Subcutaneous preadipocyte (primary cell): ENCODE results near the gene KIFC3. TPM values are rescaled to one million over a fixed set of nuclear protein-coding genes. Genes with fewer than 3 reads are reported as not detected.

Experiments
- small RNA-seq: library from RNA; depleted of rRNA; stranded (forward); fragments of <200 nt; gene quantifications from one replicate; pipeline ENCODE3, GENCODE V24; 2012
- total RNA-seq: library from RNA; depleted of rRNA; stranded (reverse); fragments of >200 nt; gene quantifications from 2 replicates; pipeline ENCODE4 v1.2.3, GENCODE V29; 2012

The KIFC3 gene, protein sequence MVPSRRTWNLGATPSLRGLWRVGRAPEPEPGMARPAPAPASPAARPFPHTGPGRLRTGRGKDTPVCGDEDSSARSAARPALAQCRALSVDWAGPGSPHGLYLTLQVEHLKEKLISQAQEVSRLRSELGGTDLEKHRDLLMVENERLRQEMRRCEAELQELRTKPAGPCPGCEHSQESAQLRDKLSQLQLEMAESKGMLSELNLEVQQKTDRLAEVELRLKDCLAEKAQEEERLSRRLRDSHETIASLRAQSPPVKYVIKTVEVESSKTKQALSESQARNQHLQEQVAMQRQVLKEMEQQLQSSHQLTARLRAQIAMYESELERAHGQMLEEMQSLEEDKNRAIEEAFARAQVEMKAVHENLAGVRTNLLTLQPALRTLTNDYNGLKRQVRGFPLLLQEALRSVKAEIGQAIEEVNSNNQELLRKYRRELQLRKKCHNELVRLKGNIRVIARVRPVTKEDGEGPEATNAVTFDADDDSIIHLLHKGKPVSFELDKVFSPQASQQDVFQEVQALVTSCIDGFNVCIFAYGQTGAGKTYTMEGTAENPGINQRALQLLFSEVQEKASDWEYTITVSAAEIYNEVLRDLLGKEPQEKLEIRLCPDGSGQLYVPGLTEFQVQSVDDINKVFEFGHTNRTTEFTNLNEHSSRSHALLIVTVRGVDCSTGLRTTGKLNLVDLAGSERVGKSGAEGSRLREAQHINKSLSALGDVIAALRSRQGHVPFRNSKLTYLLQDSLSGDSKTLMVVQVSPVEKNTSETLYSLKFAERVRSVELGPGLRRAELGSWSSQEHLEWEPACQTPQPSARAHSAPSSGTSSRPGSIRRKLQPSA
- 14.7 and 31.1 TPM in 2 replicates for total RNA-seq

DNA sequence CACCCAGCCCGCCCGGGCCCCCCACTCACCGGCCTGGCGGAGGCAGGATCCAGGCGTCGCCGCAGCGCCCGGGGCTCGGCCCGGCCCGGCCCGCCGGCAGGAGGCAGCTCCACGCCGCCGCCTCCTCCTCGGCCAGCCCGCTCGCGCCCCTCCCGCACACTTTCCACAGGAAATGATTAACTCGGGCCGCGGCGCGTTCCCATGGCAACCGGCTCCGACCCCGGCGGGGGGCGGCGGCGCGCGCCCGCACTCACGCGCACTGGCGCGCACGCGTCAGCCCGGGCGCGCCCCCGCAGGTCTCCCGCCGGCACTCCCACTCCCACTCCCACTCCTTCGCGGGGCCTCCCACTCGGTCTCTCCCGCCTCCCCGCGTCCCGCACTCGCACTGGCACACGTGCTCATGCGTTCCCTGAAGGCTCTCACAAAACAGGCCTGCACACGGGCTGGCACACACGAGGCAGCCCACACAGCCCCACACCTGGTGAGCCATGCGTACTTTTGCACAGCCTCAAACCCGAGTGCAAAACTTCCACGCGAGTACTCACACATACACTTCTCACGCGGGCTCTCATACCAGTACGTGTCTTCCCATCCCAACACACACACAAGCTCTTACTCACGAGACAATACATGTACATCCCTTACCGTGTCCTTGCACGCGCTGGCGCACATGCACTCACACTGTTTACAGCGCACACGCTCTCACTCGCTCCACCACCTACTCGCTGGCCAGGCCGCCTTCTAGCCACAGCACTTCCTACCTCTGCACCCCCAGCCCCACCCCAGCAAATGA, at the start of gene KIFC3:
Gene KIFC3 (minus strand): TSS at position 151 of the 793 bp plus-strand sequence. CDS start 4,248 bp downstream, outside the sequence.

DNA sequence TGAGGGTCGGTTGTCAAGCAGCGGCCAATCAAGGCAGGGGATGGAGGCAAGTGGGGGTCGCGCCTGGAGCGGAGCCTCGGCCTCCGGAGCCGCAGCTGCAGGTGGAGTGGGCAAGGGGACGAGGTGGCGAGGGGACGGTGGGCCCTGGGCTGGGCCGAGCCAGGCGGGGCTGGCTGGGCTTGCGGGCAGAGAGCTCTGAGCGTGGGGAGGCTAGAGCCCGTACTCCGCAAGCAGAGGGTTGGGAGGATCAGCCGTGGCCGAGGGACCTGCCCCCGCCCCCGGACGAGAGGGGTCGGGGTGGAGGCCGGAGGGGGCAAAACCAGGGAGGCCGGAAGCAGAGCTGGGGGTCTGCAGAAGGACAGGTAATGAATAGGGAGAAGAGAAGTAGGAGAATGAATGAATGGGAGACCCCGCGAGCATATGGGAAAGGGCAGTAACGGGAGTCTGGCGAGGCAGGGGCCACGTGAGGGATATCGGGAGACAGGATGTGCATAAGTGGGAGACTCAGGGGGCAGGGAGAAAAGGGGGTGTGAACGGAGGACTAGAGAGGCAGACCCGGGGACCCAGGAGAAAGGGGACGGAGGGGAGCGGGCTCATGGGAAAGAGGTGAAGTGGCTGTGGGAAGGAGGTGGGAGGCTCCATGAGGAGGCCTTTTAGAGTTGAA, 66.4 kb downstream of the KIFC3 start, which contains the start of gene KATNB1:
Gene KATNB1 (plus strand): TSS at position 16 of the 664 bp plus-strand sequence. CDS start 1,474 bp downstream, outside the sequence.

Small RNA genes lying within 50 kb of the gene (small RNA-seq; reads per million reads assigned to genes)
- gene MIR6772: not detected
- 4.2 reads per million, percentile 91 among the genes with 10 or more reads in this experiment for gene RNU6-20P

Other genes starting within 250 kb of the KIFC3 start
- 2.9 and 6.8 TPM in 2 replicates for gene ADGRG1, start 173.9 kb downstream of the KIFC3 start, total RNA-seq
- gene ADGRG3, start 134.2 kb downstream of the KIFC3 start, total RNA-seq: not detected in 2 replicates
- 0.37 TPM in 1 of 2 replicates, not detected in the other for gene DRC7, start 107.7 kb downstream of the KIFC3 start, total RNA-seq
- 30.5 and 38.7 TPM in 2 replicates for gene KATNB1, start 66.7 kb downstream of the KIFC3 start, total RNA-seq
- gene CNGB1, start 168.6 kb upstream of the KIFC3 start, total RNA-seq: not detected in 2 replicates
- gene ZNF319, start 198.2 kb upstream of the KIFC3 start, total RNA-seq: 3.7 and 5.9 TPM in 2 replicates
- 17.4 and 20.2 TPM in 2 replicates for gene USB1, start 198.9 kb upstream of the KIFC3 start, total RNA-seq
- 2.6 and 2.7 TPM in 2 replicates for gene MMP15, start 223.3 kb upstream of the KIFC3 start, total RNA-seq